ENCODE results near the gene DLGAP1. TPM values are rescaled to one million over a fixed set of nuclear protein-coding genes. Genes with fewer than 3 reads are reported as not detected.

Gene DLGAP1
- total RNA-seq, 2 experiments from 2014 or later = not detected

DNA sequence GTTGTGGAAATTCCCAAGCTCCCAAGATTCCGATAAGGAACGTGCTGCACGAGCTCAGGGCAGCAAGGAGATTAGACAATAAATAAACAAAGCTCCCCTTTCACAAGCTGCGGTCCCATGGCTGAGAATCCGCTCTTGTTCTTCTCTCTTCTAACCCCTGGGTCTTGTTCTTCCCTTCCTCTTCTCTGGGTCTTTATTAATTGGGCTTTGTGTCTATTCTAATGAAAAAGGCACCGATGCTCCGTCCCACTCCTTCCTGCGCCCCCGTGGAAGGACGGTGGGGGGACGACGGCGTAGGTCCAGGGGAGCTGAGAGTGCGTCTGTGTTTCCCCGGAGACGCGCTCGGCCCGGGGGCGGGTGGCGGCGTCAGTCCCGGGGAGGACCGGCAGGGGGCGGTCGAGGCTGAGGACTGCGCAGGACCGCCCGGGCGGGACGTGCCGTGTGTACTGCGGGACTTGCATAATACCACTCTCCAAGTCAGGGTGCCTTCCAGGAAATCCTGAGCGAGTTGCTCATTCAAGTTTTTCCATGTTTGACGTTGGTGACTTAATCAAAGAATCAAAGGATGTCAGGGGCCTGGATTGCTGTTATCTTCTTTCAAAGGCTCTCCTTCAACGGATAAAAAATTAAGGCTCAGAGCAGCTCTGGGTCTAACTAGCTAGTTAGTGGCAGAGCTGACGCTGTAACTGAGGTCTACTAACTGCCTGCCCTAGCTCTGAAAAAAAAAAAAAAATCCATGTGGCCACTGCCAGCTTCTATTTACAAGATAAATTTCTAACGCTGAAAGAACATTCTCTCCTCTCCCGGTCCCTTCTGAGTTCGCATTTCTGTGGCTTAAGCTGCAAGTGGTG lies 683.8 kb downstream of the DLGAP1 start:
- H3K27ac Mint-ChIP-seq = no peak overlapping the region
- peaks cover 11% of the 10 kb centered on the region for H3K4me1 Mint-ChIP-seq (ENCODE audit: low read depth)
- POLR2A ChIA-PET = no interaction called here
- DNase-seq (peak; percentile 85), ATAC-seq (peak; percentile 100)
- H3K36me3 Mint-ChIP-seq (ENCODE audit: low read depth) = no peaks in the 10 kb centered on the region
- peak overlapping the region; percentile 28 for H3K4me3 Mint-ChIP-seq
- peaks cover 25% of the 10 kb centered on the region for H3K27me3 Mint-ChIP-seq (ENCODE audit: low read depth)
- H3K9me3 Mint-ChIP-seq (ENCODE audit: insufficient read depth) = no peaks in the 10 kb centered on the region
- CTCF ChIA-PET = interaction anchor here (0.7 to 4.3 kb wide), 46 partner anchors 8 to 474 kb away, joined by 3 to 71 read pairs (median 4); no protein-coding TSS in a partner anchor

DNA sequence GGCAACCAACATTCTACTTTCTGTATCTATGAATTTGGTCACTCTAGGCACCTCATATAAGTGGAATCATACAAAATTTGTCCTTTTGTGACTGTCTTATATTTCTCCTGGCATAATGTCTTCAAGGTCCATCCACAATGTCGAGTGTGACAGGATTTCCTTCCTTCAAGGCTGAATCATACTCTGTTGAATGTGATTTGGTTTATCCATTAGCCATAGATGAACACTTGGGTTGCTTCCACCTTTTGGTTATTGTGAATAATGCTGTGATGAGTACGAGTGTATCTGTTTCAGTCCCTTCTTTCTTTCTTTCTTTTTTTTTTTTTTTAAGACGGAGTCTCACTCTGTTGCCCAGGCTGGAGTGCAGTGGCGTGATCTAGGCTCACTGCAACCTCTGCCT lies 693.8 kb downstream of the DLGAP1 start:
- ATAC-seq (no peak), DNase-seq (no peak)
- no peaks in the 10 kb centered on the region for H3K36me3 Mint-ChIP-seq (ENCODE audit: low read depth)
- CTCF ChIA-PET = no interaction called here
- H3K4me3 Mint-ChIP-seq = no peak overlapping the region
- peaks cover under 1% of the 10 kb centered on the region for H3K27me3 Mint-ChIP-seq (ENCODE audit: low read depth)
- no peaks in the 10 kb centered on the region for H3K9me3 Mint-ChIP-seq (ENCODE audit: insufficient read depth)
- H3K27ac Mint-ChIP-seq = no peak overlapping the region
- H3K4me1 Mint-ChIP-seq (ENCODE audit: low read depth) = no peaks in the 10 kb centered on the region
- POLR2A ChIA-PET = no interaction called here

GRCh38 chr18:3760741-3761140 lies 694.4 kb downstream of the DLGAP1 start:
- CTCF ChIA-PET = interaction anchor here (1.8 kb wide), 1 partner anchor 10 kb away, joined by 10 read pairs; no protein-coding TSS in a partner anchor
- no peaks in the 10 kb centered on the region for H3K4me1 Mint-ChIP-seq (ENCODE audit: low read depth)

DNA sequence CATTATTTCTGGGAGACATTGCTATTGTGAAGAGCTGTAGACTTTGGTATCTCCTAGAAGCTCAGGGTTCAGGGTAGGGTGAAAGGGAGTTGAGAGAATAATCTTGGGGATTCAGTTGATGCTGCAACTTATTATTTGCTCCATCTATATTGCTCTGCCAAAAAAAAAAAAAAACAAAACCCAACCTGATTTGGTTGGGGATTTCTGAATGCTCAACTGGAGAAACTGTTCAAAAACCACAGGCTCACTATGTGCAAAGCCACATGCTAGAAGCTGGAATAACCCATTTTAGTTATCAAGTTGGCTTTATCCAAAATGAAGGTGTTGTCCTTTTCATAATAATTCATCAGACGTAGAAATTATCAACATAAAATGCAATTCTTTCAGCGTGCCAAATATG lies 696.0 kb downstream of the DLGAP1 start:
- Mint-ChIP-seq H3K36me3 (ENCODE audit: low read depth) (no peaks in the 10 kb centered on the region), H3K27ac (no peak overlapping the region), H3K9me3 (ENCODE audit: insufficient read depth) (no peaks in the 10 kb centered on the region), H3K27me3 (ENCODE audit: low read depth) (no peaks in the 10 kb centered on the region), H3K4me1 (ENCODE audit: low read depth) (no peaks in the 10 kb centered on the region), H3K4me3 (no peak overlapping the region)
- ChIA-PET POLR2A (no interaction called here), CTCF (interaction anchor here (1.4 to 1.8 kb wide), 2 partner anchors 12 to 236 kb away, joined by 3 to 10 read pairs; no protein-coding TSS in a partner anchor)
- DNase-seq = no peak
- no peak for ATAC-seq

More at GRCh38 chr18:3760741-3761140, 694.4 kb downstream of the DLGAP1 start:
- no peak overlapping the region for H3K4me3 Mint-ChIP-seq
- H3K27me3 Mint-ChIP-seq (ENCODE audit: low read depth) = no peaks in the 10 kb centered on the region
- DNase-seq (no peak), ATAC-seq (no peak)
- POLR2A ChIA-PET = no interaction called here
- H3K27ac Mint-ChIP-seq = no peak overlapping the region
- no peaks in the 10 kb centered on the region for H3K9me3 Mint-ChIP-seq (ENCODE audit: insufficient read depth)
- H3K36me3 Mint-ChIP-seq (ENCODE audit: low read depth) = no peaks in the 10 kb centered on the region

- no peak for DNase-seq
- Mint-ChIP-seq H3K27me3 (ENCODE audit: low read depth) (no peaks in the 10 kb centered on the region), H3K4me1 (ENCODE audit: low read depth) (no peaks in the 10 kb centered on the region), H3K9me3 (ENCODE audit: insufficient read depth) (no peaks in the 10 kb centered on the region), H3K4me3 (no peak overlapping the region), H3K36me3 (ENCODE audit: low read depth) (no peaks in the 10 kb centered on the region), H3K27ac (no peak overlapping the region)
- POLR2A ChIA-PET = no interaction called here
- ATAC-seq = no peak
- CTCF ChIA-PET = interaction anchor here (1.4 kb wide), 1 partner anchor 237 kb away, joined by 3 read pairs; no protein-coding TSS in a partner anchor
Observed at GRCh38 chr18:3758531-3758930, 696.6 kb downstream of the DLGAP1 start.

DNA sequence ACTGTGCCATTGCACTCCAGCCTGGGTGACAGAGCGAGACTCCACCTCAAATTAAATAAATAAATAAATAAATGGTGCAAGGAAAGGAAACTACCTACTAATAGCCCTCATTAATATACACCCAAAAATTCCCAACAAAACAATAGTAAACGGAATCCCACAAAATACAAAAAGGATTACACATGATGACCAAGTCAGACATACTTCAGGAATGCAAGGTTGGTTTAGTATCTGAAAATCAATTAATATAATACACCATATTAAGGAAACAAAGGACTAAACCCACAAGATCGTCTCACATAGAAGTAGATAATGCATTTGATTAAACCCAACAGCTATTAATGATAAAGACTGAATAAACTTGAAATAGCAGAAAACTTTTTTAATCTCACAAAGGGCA lies 697.7 kb downstream of the DLGAP1 start:
- CTCF ChIA-PET = no interaction called here
- H3K4me1 Mint-ChIP-seq (ENCODE audit: low read depth) = no peaks in the 10 kb centered on the region
- H3K36me3 Mint-ChIP-seq (ENCODE audit: low read depth) = no peaks in the 10 kb centered on the region
- no peaks in the 10 kb centered on the region for H3K27me3 Mint-ChIP-seq (ENCODE audit: low read depth)
- no peak overlapping the region for H3K27ac Mint-ChIP-seq
- H3K9me3 Mint-ChIP-seq (ENCODE audit: insufficient read depth) = no peaks in the 10 kb centered on the region
- H3K4me3 Mint-ChIP-seq = no peak overlapping the region
- POLR2A ChIA-PET = no interaction called here
- ATAC-seq (no peak), DNase-seq (no peak)

- H3K4me1 Mint-ChIP-seq (ENCODE audit: low read depth) = no peaks in the 10 kb centered on the region
- no peaks in the 10 kb centered on the region for H3K36me3 Mint-ChIP-seq (ENCODE audit: low read depth)
- no peak for ATAC-seq
- no peak for DNase-seq
- no peak overlapping the region for H3K27ac Mint-ChIP-seq
- H3K27me3 Mint-ChIP-seq (ENCODE audit: low read depth) = no peaks in the 10 kb centered on the region
- H3K4me3 Mint-ChIP-seq = no peak overlapping the region
- POLR2A ChIA-PET = no interaction called here
- CTCF ChIA-PET = no interaction called here
- no peaks in the 10 kb centered on the region for H3K9me3 Mint-ChIP-seq (ENCODE audit: insufficient read depth)
Observed at GRCh38 chr18:3753106-3753505, 702.0 kb downstream of the DLGAP1 start.

- no peaks in the 10 kb centered on the region for H3K36me3 Mint-ChIP-seq (ENCODE audit: low read depth)
- no peaks in the 10 kb centered on the region for H3K27me3 Mint-ChIP-seq (ENCODE audit: low read depth)
- H3K27ac Mint-ChIP-seq = no peak overlapping the region
- no peaks in the 10 kb centered on the region for H3K4me1 Mint-ChIP-seq (ENCODE audit: low read depth)
- DNase-seq = no peak
- POLR2A ChIA-PET = no interaction called here
- no peaks in the 10 kb centered on the region for H3K9me3 Mint-ChIP-seq (ENCODE audit: insufficient read depth)
- H3K4me3 Mint-ChIP-seq = no peak overlapping the region
- ATAC-seq = no peak
- CTCF ChIA-PET = interaction anchor here (1.6 kb wide), 1 partner anchor 23 kb away, joined by 4 read pairs; no protein-coding TSS in a partner anchor
Observed at GRCh38 chr18:3748086-3748485, 707.0 kb downstream of the DLGAP1 start.

DNA sequence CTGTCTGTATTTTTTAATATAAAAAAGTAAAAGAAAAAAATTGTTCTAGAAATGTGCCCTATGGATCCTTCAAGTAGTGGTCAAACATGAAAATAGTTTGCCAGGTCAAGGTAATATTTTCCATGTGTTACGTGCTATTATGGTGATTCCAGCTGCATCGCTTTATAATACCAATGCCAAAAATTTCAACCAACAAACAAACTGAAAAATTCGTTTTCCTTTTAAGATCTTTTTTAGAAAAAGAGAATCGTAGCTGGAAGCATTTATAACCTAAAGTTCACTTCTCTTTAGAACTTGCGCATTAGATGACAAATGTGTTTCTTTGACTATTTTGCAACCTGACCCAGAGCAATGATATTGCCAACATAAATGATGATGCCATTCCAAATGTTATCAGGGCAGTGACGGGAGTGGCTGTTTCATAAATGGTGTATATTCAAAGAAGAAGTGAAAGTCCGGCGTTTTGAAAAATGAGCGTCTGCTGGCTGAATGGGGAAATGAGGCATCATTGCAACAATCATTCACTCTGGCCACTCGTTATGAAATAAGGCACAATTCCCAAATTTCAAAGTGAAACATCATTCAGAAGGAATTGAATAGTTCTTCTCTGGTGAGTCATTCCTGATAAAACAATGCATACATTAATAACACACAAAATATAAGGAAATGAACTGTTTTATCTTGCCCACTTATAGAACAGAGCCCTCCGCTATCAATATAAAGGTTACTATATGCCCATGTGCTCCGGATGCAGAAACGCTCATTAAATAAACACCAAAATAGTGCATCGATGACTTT lies 707.7 kb downstream of the DLGAP1 start:
- CTCF ChIA-PET = interaction anchor here (1.6 kb wide), 1 partner anchor 23 kb away, joined by 4 read pairs; no protein-coding TSS in a partner anchor

DNA sequence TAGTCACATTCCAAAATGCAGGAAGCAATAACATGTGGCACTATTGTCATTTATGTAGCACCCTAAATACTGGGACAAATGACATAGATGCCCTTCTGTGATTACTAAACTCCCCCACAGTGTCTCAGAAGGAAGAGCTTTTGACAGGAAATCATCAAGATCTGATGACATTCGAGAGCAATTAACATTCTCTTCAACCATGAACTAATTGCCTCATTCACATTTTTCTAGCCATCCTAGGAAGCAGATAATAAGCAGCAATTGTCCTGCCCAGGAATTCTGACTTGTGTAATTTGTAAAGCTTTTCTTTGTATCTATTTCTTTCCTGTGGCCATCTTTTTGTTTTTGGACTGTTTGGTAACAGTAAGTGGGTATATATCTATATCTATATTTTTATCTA lies 712.6 kb downstream of the DLGAP1 start:
- POLR2A ChIA-PET = no interaction called here
- H3K9me3 Mint-ChIP-seq (ENCODE audit: insufficient read depth) = no peaks in the 10 kb centered on the region
- CTCF ChIA-PET = no interaction called here
- no peaks in the 10 kb centered on the region for H3K36me3 Mint-ChIP-seq (ENCODE audit: low read depth)
- H3K4me3 Mint-ChIP-seq = no peak overlapping the region
- DNase-seq (no peak), ATAC-seq (no peak)
- H3K4me1 Mint-ChIP-seq (ENCODE audit: low read depth) = no peaks in the 10 kb centered on the region
- H3K27ac Mint-ChIP-seq = no peak overlapping the region
- H3K27me3 Mint-ChIP-seq (ENCODE audit: low read depth) = no peaks in the 10 kb centered on the region

More for the DNA sequence above, 707.7 kb downstream of the DLGAP1 start:
- no peaks in the 10 kb centered on the region for H3K4me1 Mint-ChIP-seq (ENCODE audit: low read depth)
- no peaks in the 10 kb centered on the region for H3K36me3 Mint-ChIP-seq (ENCODE audit: low read depth)
- POLR2A ChIA-PET = no interaction called here
- DNase-seq (no peak), ATAC-seq (no peak)
- H3K27me3 Mint-ChIP-seq (ENCODE audit: low read depth) = no peaks in the 10 kb centered on the region
- H3K9me3 Mint-ChIP-seq (ENCODE audit: insufficient read depth) = no peaks in the 10 kb centered on the region
- H3K4me3 Mint-ChIP-seq = no peak overlapping the region
- H3K27ac Mint-ChIP-seq = no peak overlapping the region

DNA sequence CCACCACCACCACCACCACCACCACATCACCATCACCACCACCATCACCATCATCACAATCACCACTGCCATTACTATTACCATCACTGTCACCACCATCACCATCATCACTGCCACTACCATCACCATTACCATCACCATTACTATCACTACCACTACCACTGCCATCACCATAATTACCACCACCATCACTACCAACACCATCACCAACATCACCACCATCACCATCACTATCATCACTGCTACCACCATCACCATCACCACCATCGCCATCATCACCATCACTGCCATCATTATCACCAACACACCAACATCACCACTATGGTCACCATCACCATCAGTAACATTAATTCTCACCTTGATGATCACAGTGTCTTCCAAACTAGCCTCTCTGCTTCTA lies 713.8 kb downstream of the DLGAP1 start:
- POLR2A ChIA-PET = no interaction called here
- no peaks in the 10 kb centered on the region for H3K9me3 Mint-ChIP-seq (ENCODE audit: insufficient read depth)

More for the DNA sequence above, 713.8 kb downstream of the DLGAP1 start:
- Mint-ChIP-seq H3K27me3 (ENCODE audit: low read depth) (no peaks in the 10 kb centered on the region), H3K36me3 (ENCODE audit: low read depth) (no peaks in the 10 kb centered on the region), H3K4me1 (ENCODE audit: low read depth) (no peaks in the 10 kb centered on the region), H3K27ac (no peak overlapping the region), H3K4me3 (no peak overlapping the region)
- no peak for ATAC-seq
- no peak for DNase-seq
- CTCF ChIA-PET = no interaction called here
